OCI-LY3 (cell line): Measurements from ENCODE around the gene SLIT1.

Experiments
- H2AFZ ChIP-seq: fragments of 200-600, 300-600 bp; shearing (Covaris generic); 2 replicates; pipeline ENCODE4 v1.6.0; 2014; ENCODE audit warnings: antibody characterized with exemption, low read depth, low read length
- H3K27ac ChIP-seq: fragments of 200-600, 300-600 bp; sonication (generic); 2 replicates; pipeline ENCODE4 v1.5.1; 2014; ENCODE audit warnings: mild to moderate bottlenecking, low read length, moderate library complexity, mixed read lengths
- H3K27me3 ChIP-seq: fragments of 200-600, 300-600 bp; sonication (generic); 2 replicates; pipeline ENCODE4 v1.6.1; 2014; ENCODE audit warnings: low read depth, low read length, mixed read lengths
- H3K36me3 ChIP-seq: fragments of 200-600, 300-600 bp; sonication (generic); replicated peaks from 2 replicates; pipeline ENCODE3; 2014; ENCODE audit warnings: low read depth, low read length, mixed read lengths
- H3K4me1 ChIP-seq: fragments of 300-600, 200-600 bp; sonication (generic); 2 replicates; pipeline ENCODE4 v1.6.1; 2014; ENCODE audit warnings: low read length, mixed read lengths
- H3K4me2 ChIP-seq: fragments of 200-600, 300-600 bp; sonication (generic); 2 replicates; pipeline ENCODE4 v1.6.1; 2014; ENCODE audit warnings: low read length, mixed read lengths
- H3K4me3 ChIP-seq: fragments of 300-600, 200-600 bp; sonication (generic); 2 replicates; pipeline ENCODE4 v1.5.1; 2014; ENCODE audit warnings: antibody characterized with exemption, mild to moderate bottlenecking, low read length, moderate library complexity
- H3K79me2 ChIP-seq: fragments of 300-600, 200-600 bp; shearing (Covaris generic); 2 replicates; pipeline ENCODE4 v1.6.1; 2014; ENCODE audit warnings: mild to moderate bottlenecking, low read length, mixed read lengths
- H3K9ac ChIP-seq: fragments of 300-600, 200-600 bp; shearing (Covaris generic); 2 replicates; pipeline ENCODE4 v1.6.0; 2014; ENCODE audit warnings: mild to moderate bottlenecking, low read length, moderate library complexity
- H3K9me3 ChIP-seq: fragments of 200-600, 300-600 bp; shearing (Covaris generic); 2 replicates; pipeline ENCODE4 v1.6.1; 2014; ENCODE audit warnings: low read length, mixed read lengths; ENCODE audit not compliant: insufficient read depth
- H4K20me1 ChIP-seq: fragments of 200-600, 300-600 bp; sonication (generic); 2 replicates; pipeline ENCODE4 v1.6.1; 2016; ENCODE audit warnings: low read length, mixed read lengths; ENCODE audit not compliant: insufficient read depth
- EZH2phosphoT487 ChIP-seq: fragments of 200-600 bp; shearing (Covaris generic); IDR thresholded peaks from 2 replicates; pipeline ENCODE4 v1.6.1; 2018; ENCODE audit warnings: antibody characterized with exemption, mixed run types, low read depth
- TF ChIP-seq, protein P1 (sequence below): fragments of 200-600, 300-600 bp; sonication (generic); IDR thresholded peaks from 2 replicates; pipeline ENCODE4 v1.5.1; 2014; ENCODE audit warnings: antibody characterized with exemption, low read length, low read depth

SLIT1 gene

DNA sequence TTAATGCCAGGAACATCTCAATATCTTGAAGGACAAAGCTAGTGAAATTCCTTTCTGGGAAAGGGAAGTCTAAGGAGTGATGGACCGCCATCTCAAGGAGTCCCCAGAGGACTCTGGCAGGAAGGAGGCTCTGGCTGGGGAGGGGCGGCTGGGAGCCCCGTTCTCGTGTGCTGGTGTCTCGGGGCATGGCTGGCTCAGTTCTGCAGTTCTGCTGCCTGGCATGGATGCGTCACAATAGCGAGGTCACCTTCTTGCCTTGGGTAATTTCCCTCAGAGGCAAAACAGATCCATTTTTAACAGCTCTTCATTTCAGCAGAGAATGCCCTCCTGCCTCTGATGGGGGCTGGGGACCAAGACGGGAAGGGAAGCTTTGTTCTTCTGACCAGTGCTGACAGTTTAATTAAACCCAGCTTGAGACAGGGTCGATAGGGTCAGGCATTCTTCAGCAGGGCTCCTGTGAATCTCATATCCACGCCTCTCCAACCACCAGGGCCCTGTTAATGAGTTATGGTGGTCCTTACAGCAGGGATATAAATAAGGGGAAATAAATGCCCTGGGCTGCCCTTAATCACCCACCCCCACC is 35.7 kb downstream of the SLIT1 start:
- Histone ChIP-seq H3K9ac (no peak overlapping the region), H3K79me2 (no peaks in the 10 kb centered on the region), H3K4me2 (no peak overlapping the region)

DNA sequence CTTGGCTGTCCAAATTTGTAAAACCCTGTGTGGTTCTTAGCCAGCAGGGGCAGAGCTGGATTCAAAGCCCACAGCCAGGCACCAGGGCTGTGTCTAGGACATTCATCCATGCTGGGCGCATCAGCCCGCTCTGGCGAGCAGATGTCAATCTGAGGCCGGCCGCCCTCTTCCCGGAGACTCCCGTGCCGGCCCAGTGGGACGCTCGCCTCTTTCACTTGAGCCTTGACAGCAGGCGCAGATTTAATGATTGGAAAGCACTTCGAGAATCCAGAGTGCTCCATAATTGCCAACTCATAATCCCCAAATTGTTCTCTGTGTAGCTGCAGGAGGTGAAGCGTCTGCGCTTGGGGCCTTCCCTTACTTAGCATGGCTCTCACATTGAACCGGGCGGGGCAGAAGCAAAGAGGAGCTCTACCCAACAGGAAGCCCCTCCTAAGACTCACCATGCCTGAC is 36.7 kb downstream of the SLIT1 start:
- H3K79me2 ChIP-seq, result no peaks in the 10 kb centered on the region
- no peak for TF ChIP-seq EZH2phosphoT487
- TF ChIP-seq, protein P1, sequence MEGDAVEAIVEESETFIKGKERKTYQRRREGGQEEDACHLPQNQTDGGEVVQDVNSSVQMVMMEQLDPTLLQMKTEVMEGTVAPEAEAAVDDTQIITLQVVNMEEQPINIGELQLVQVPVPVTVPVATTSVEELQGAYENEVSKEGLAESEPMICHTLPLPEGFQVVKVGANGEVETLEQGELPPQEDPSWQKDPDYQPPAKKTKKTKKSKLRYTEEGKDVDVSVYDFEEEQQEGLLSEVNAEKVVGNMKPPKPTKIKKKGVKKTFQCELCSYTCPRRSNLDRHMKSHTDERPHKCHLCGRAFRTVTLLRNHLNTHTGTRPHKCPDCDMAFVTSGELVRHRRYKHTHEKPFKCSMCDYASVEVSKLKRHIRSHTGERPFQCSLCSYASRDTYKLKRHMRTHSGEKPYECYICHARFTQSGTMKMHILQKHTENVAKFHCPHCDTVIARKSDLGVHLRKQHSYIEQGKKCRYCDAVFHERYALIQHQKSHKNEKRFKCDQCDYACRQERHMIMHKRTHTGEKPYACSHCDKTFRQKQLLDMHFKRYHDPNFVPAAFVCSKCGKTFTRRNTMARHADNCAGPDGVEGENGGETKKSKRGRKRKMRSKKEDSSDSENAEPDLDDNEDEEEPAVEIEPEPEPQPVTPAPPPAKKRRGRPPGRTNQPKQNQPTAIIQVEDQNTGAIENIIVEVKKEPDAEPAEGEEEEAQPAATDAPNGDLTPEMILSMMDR, result no peak

More for the DNA sequence above, 35.7 kb downstream of the SLIT1 start:
- Histone ChIP-seq H2AFZ (no peak overlapping the region), H3K4me3 (no peak overlapping the region), H3K4me1 (no peaks in the 10 kb centered on the region), H3K36me3 (no peaks in the 10 kb centered on the region), H3K9me3 (no peaks in the 10 kb centered on the region), H4K20me1 (no peaks in the 10 kb centered on the region), H3K27me3 (no peaks in the 10 kb centered on the region), H3K27ac (no peak overlapping the region)
- TF ChIP-seq, protein P1, result no peak
- TF ChIP-seq EZH2phosphoT487, result no peak

DNA sequence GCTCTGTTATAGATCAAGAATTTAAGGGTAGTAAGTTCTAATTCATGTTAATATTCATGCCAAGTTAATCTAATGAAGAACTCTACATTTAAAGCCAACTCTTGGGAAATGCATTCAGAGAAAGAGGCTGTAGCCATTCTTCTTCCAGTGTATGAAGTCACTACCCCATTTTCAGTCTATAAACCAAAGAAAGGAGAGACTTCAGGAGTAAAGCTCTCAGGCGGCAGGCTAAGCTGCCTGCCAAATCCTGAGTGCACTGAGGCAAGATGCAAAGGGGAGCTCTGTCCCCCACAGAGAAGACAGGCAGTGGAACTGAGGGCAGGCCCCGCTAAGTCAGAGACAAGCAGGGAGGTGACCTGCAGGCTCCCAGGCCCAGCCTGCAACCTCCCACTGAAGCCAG is 41.5 kb downstream of the SLIT1 start:
- Histone ChIP-seq H3K79me2 (no peaks in the 10 kb centered on the region), H2AFZ (no peak overlapping the region), H3K27me3 (no peaks in the 10 kb centered on the region), H4K20me1 (no peaks in the 10 kb centered on the region), H3K36me3 (no peaks in the 10 kb centered on the region), H3K9me3 (no peaks in the 10 kb centered on the region), H3K27ac (no peak overlapping the region), H3K4me3 (no peak overlapping the region), H3K4me1 (no peaks in the 10 kb centered on the region), H3K4me2 (no peak overlapping the region), H3K9ac (no peak overlapping the region)
- TF ChIP-seq, protein P1, result no peak
- no peak for TF ChIP-seq EZH2phosphoT487

More for the DNA sequence above, 36.7 kb downstream of the SLIT1 start:
- Histone ChIP-seq H3K9me3 (no peaks in the 10 kb centered on the region), H2AFZ (no peak overlapping the region), H3K4me3 (no peak overlapping the region), H3K27ac (no peak overlapping the region), H3K27me3 (no peaks in the 10 kb centered on the region), H4K20me1 (no peaks in the 10 kb centered on the region), H3K9ac (no peak overlapping the region), H3K4me1 (no peaks in the 10 kb centered on the region), H3K36me3 (no peaks in the 10 kb centered on the region), H3K4me2 (no peak overlapping the region)

DNA sequence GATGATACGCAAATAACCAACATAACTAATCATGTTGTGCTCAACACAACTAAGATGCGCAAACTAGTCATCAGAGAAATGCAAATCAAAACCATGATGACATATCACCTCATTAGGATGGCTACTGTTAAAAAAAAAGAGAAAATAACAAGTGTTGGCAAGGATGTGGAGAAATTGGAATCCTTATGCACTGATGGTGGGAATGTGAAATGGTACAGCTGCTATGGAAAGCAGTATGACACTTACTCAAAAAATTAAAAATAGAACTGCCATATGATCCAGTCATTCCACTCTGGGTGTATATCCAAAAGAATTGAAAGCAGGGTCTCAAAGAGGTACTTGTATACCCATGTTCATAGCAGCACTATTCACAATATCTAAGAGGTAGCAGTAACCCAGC is 42.9 kb downstream of the SLIT1 start:
- H3K4me1 ChIP-seq, result no peaks in the 10 kb centered on the region
- no peaks in the 10 kb centered on the region for H3K27me3 ChIP-seq
- no peak overlapping the region for H3K4me3 ChIP-seq
- no peak overlapping the region for H3K27ac ChIP-seq
- no peaks in the 10 kb centered on the region for H3K9me3 ChIP-seq
- no peak overlapping the region for H3K4me2 ChIP-seq
- no peak overlapping the region for H2AFZ ChIP-seq
- H3K9ac ChIP-seq, result no peak overlapping the region
- no peak for TF ChIP-seq EZH2phosphoT487
- TF ChIP-seq, protein P1, result no peak
- H3K36me3 ChIP-seq, result no peaks in the 10 kb centered on the region
- H4K20me1 ChIP-seq, result no peaks in the 10 kb centered on the region
- H3K79me2 ChIP-seq, result no peaks in the 10 kb centered on the region
